NCI-H226 (cell line): ENCODE data around the gene MINAR2.

Experiments used
- DNase-seq: peaks from one replicate; pipeline ENCODE4 v3.0.0-alpha.2; 2015

Gene MINAR2, protein sequence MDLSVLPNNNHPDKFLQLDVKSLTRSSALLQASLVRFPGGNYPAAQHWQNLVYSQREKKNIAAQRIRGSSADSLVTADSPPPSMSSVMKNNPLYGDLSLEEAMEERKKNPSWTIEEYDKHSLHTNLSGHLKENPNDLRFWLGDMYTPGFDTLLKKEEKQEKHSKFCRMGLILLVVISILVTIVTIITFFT

DNA sequence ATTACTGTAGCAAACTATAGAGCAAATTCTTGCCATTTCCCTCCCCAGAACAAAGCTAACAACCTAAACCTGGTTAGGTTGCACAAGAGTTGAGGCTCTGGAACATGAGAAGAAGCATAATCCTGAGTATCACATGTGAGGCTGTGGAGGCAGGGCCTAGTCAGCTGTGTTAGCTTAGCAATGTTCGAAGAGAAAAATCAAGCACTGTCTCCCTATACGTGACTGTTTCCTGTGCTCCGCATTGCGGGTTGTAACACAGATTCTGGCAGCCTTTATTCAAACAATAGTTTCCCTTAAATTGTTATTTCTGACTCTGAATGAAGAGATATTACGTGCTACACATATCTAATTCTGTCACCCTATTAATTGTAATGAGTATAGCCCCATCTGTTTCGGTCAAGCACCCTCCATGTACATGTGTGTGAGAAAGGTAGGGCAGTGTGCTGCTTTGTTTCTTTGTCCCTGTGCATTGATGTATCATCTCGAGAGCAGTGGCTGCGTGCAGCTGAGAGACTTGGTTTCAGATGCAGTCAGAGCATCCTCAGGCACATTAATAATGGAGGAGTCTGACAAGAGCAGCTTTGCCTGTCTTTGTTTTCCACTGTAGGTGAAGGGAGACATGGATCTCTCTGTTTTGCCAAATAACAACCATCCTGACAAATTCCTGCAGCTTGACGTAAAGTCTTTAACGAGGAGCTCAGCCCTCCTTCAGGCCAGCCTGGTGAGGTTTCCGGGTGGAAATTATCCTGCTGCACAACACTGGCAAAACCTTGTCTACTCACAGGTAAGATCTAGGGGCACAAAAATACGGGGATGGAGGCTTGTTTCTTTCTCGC, at the start of gene MINAR2:
TSS of gene MINAR2 (plus strand) at position 523 of the 836 bp plus-strand sequence. CDS start at position 620, 97 bp downstream.
- no peak for DNase-seq

- no peak for DNase-seq
These were observed 49.2 kb upstream of the MINAR2 start for GRCh38 chr5:129698661-129699060.

DNA sequence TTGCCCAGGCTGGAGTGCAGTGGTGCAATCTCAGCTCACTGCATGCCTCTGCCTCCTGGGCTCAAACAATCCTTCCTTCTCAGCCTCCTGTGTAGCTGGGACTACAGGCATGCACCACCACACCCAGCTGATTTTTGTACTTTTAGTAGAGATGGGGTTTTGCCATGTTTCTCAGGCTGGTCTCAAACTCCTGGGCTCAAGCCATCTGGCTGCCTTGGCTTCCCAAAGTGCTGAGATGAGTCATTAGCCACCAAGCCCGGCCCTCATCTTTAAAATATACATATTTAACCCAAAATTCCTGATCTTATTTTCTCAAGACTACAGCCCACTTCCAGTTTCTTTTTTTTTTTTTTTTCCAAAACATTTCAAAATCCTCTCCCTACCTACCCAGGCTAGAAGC, 31.7 kb upstream of the MINAR2 start:
- no peak for DNase-seq

- DNase-seq = no peak
These were observed 31.2 kb upstream of the MINAR2 start for GRCh38 chr5:129716651-129717050.

DNA sequence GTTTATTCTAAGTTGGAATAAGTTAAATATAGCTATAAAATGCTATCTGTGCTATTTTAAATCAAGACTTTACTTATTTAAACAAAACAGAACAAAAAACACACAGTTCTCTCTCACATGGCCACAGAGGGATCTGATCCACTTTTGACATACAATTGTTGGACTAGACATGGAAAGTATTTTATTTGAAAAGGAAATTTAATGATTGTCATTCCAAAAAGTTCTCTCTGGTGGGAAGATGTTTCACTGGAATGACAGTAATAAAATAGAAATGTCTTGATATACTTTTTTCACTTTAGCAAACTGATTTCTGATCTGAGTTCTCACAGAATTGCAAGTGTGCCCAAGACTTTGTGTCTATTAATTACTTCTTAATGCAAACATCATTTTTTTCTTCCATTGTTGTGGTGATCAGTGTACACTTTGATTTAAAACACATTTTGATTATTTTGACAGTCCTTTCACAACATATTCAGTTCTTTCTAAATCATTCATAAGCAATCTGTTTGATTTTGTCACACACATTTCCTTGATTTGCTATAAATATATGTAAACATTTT, 30.1 kb upstream of the MINAR2 start:
- DNase-seq = no peak

DNA sequence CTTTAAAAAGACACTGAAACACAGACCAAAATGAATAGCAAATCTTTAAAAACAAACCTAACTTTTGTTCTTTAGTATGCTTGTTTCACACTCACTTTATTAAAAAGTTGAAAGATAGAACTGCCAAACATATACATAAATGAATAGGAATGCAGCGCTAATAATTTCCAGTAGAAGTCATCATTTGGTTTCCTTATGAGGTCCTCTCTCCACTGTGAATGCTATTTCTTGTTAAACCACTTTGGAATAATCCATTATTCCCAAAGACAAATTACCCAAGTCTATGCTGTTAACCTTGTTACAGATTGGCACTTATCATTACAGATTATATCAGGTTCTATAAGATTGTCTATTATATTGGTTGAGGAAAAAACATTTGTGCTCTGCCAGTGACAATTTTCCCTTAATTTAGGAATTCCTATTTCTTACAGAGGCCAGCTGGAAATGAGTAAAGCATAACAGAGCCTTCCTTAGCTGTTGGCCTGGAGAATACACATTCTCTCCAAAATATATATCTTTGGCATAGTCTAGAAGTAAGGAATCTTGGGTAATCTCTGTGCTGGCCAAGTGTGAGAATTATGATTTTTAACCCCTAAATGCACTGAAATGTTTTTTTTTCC, 29.3 kb upstream of the MINAR2 start:
- no peak for DNase-seq

- DNase-seq = no peak
These were observed 23.7 kb upstream of the MINAR2 start for GRCh38 chr5:129724222-129724621.

- no peak for DNase-seq
These were observed 23.2 kb upstream of the MINAR2 start for GRCh38 chr5:129724647-129725046.

GRCh38 chr5:129739773-129740172, 8.1 kb upstream of the MINAR2 start:
- DNase-seq = no peak

DNA sequence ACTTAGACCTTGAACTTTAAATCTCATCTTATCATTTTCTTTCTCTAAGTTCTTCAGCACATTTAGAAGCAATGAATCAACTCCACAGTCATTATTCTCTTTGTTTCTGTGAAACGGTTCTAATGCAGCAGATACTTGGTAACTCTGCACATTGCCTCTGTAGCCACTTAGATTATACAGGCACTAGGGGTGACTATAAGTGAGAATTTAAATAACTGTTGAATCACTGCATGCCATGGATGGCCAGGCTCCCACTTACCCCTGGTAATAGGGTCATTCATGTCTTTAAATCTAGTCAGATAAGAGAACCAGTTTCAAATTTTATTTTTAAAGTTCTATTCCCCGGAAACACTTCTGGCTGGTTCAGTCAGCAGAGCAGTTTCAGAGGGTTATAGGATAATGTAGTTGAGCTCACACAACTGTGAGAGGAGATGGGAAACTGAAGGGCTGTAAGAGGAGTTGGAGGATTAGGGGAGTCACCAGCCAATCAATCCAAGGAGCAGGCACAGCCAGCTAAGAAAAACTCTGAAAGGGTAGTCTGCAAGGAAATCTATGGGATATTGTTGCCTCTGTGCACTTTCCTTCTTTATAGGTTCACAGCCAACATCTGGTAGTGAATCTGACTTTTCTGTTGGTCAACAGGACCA, 4.2 kb upstream of the MINAR2 start:
- no peak for DNase-seq

DNA sequence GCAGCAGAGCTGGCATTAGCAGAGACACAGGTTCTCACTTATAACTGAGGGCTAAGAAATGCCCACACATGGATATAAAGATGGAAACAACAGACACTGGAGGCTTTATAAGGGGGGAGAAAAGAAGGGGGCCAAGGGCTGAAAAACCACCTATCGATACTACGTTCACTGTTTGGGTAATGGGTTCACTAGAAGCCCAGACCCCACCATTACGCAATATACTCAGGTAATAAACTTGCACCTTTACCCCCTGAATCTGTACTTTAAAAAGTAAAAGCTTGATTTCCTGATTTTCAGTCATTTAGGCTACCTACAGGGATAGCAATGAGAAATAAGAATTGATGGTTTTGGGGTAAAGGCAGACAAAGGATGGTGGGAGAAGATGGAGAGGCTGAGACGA, 1.9 kb upstream of the MINAR2 start:
- DNase-seq = no peak

GRCh38 chr5:129746876-129747275, 1.0 kb upstream of the MINAR2 start:
- DNase-seq = no peak

DNA sequence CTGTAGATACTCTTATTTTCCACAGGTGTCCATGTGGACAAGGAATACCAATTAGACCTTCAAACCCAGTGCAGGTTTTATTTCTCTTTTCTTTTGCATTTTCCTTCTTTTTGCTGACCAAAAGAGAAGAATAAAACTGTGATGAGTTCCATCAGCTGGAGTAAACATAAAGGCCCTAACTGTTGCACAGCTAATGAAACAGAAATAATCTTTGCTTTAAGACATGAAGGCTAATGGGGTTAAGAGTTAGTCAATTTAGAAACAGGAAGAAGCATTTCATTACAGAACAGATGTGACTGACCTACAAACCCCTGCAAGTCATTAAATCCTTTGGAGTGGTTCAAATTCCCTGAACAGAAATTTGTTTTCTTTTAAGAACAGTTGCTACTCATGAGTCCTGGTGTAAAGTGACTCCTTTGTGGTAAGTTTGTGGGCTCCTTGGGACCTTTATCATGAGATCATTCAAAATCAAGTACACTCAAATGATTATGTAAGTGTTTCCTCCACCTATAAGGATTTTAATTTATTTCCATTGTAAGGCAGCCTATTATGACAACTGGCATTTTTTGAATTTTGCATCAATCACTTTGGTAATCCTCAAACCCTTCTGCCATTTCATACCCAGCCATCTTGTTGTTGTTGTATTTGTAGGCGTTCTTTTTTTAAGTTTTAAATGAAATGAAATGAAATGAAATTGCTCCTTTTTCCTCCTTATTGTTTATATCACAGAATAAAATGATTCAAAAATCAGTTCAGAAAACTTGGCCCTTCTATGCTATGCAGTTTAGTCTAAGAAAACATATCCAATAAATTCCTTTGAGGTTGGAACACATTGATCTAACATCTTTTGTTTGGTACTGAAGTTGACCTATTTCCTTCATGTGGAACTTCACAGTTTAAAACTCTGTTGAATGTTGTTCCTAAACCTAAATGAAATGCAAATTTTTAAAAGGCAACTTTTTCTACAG, 1.3 kb downstream of the MINAR2 start:
- DNase-seq = no peak

GRCh38 chr5:129760636-129761325, 12.9 kb downstream of the MINAR2 start:
- no peak for DNase-seq

- no peak for DNase-seq
These were observed 15.8 kb downstream of the MINAR2 start for GRCh38 chr5:129763651-129764050.

DNA sequence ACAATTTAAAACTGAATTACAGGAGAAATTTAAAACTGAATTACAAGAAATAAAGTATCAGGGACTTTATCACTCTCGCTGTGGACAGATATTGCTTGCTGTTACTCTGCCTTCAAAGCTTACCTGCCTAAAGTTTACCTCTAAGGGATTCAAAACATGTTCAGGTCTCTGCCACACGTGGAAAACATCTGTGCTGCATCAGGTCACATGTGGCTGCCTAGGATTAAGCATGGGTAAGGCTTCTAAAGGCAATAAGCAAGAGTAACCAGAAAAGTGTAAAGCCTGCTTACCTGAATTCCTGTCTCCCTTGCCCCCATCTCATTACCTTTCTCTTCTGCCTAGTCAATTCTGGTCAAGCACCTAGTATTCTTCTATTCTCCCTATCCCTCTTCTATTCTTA, 18.9 kb downstream of the MINAR2 start:
- DNase-seq = no peak

GRCh38 chr5:129767927-129768380, 20.1 kb downstream of the MINAR2 start:
- DNase-seq = peak; percentile 64

DNA sequence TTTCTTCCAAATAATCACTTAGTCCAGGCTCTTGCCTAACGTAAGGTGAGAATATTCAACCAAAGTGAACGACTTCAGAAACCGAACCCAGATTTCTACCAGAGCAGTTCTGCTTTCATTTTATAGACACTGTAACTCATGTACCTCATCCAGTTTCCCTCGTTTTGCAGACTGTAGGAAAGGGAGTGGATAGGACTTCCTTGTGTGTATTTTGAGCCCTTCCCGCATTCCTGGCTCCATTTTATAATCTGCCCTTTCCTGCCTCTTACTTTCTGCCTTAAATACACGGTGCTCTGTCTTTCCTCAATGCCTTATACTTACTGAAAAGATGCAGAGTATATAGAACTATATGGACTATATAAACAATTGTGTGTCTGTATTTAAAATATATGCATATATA, 20.8 kb downstream of the MINAR2 start:
- no peak for DNase-seq

DNA sequence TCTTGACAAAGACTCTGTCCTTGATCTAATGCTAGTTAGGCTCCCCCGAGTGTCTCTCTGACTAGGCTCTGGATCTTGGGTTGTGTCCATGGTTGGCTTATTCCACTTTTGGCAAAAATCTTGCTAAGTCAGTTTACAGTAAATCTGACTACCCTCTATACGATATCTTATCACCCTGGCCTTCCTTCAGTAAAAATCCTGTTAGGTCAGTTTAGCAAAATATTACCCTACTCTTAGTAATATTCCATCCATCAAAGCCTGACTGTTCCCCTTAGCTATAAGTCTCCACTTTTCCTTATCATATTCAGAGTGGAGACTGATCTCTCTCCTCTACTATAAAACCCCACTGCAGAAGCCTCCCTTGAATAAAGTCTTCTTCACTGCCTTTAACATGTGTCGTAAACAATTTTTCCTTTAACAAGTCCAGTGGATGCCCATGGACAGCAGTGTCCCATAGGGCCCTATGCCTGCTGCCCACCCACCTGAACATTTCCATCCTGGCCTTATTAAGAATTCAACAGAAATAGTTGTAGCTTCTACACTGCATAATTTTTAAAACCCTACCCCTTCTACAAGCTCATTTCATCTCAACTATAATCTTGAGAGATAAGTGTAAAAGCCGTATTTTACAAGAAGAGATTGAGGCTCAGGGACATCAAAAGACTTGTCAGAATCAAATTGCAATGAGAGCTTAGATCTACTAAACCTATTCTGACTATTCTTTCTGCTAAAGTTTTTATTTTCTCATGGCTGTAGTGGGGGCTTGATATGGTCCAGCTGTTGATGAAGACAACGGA, 22.3 kb downstream of the MINAR2 start:
- no peak for DNase-seq

- peak; percentile 4 for DNase-seq
These were observed 23.4 kb downstream of the MINAR2 start for GRCh38 chr5:129771058-129771838.
